Measurements from ENCODE around the gene ALDH6A1. TPM values are rescaled to one million over a fixed set of nuclear protein-coding genes. Genes with fewer than 3 reads are reported as not detected.

The ALDH6A1 gene
- total and polyA plus RNA-seq, 2 of the 13 experiments (the other 11 are each of a cell fraction or from before 2014, with no cell fraction given) = 26.9 to 49.9 TPM

DNA sequence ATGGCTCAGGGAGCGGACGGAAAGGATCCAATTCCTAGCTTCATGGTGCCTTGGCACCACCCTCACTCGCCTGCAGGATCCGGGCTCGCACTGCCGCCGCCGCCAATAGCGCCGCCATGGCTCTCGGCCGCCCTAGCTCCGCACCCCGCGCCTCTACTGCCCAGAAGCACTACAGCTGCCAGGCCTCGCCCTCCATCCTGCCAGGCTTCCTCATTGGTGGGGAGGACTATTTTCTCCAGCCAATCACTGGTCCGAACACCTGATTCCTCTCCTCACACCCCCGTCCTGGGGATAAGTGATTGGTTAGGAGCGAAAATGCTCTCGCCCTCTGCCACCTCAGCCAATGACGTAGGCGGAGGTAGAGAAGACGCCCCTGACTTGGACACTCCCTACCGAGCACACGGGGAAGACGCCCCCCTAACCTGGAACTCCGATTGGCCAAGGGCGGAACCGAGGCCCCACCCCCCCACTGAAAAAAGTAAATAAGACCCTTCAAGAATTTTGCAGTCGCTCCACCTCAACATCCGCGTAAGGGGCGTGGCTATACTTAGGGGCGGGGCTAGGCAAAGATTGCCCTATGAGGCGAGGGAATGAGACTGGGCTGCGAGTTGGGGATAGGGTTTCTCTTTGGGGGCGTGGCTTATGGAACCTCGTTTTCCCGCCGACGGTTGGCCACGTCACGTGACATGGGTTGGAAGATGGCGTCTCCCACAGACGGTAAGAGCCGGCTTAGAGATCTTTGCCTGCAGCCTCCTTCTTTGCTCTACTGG lies at the start of gene ALDH6A1, which contains the start of gene LIN52 (continued):
- TF ChIP-seq MIER3 (CRISPR knock-in tag; IDR thresholded peaks at IDR 0.05; ENCODE audit: borderline replicate concordance) (0 out of 2 replicates have a peak, but pooled peaks have one; percentile 7), MBNL3 (CRISPR knock-in tag; conservative IDR thresholded peaks at IDR 0.05) (no peak), RFXAP (CRISPR knock-in tag; IDR thresholded peaks at IDR 0.05; ENCODE audit: borderline replicate concordance) (peak; percentile 85; the same call in 1 of the 2 replicates), HNRNPL (IDR thresholded peaks at IDR 0.05; ENCODE audit: low read depth, low read length) (0 out of 2 replicates have a peak, but pooled peaks have one; percentile 60), HOXA3 (CRISPR knock-in tag; IDR thresholded peaks at IDR 0.05) (peak; percentile 45), HES4 (CRISPR knock-in tag; IDR thresholded peaks at IDR 0.05; ENCODE audit: borderline replicate concordance) (0 out of 2 replicates have a peak, but pooled peaks have one; percentile 54), CSRNP1 (CRISPR knock-in tag; IDR thresholded peaks at IDR 0.05) (no peak), AGO2 (optimal IDR thresholded peaks at IDR 0.05; ENCODE audit: low read depth, low read length) (peak; percentile 57), NFKB2 (CRISPR knock-in tag; IDR thresholded peaks at IDR 0.05; ENCODE audit: borderline replicate concordance) (0 out of 2 replicates have a peak, but pooled peaks have one; percentile 38), NFYC (CRISPR knock-in tag; IDR thresholded peaks at IDR 0.05) (peak; percentile 94), SP4 (CRISPR knock-in tag; IDR thresholded peaks at IDR 0.05) (peak; percentile 95), GABPA (IDR thresholded peaks at IDR 0.05; ENCODE audit: low read depth, low read length) (no peak), GABPA (CRISPR knock-in tag; IDR thresholded peaks at IDR 0.05; ENCODE audit: low read depth) (peak; percentile 39), EP300 (IDR thresholded peaks at IDR 0.05; ENCODE audit: low read depth in 2 of 2, low read length in 2 of 2) (peak in 1 of 2 experiments; percentile 3; a peak in 1 of 4 replicates), EP300 (CRISPR knock-in tag; IDR thresholded peaks at IDR 0.05; ENCODE audit: borderline replicate concordance) (no peak), ZMYM2 (CRISPR knock-in tag; IDR thresholded peaks at IDR 0.05) (no peak), ZHX1 (CRISPR knock-in tag; IDR thresholded peaks at IDR 0.05; ENCODE audit: low read depth) (peak; percentile 58; the same call in 1 of the 2 replicates), JUNB (CRISPR knock-in tag; IDR thresholded peaks at IDR 0.05; ENCODE audit: borderline replicate concordance) (no peak), KDM2A (CRISPR knock-in tag; IDR thresholded peaks at IDR 0.05; ENCODE audit: borderline replicate concordance, low read depth) (peak; percentile 61; the same call in 1 of the 2 replicates), DMAP1 (CRISPR knock-in tag; IDR thresholded peaks at IDR 0.05) (peak; percentile 57; the same call in 1 of the 2 replicates), ZNF547 (CRISPR knock-in tag; IDR thresholded peaks at IDR 0.05) (0 out of 2 replicates have a peak, but pooled peaks have one; percentile 48), KDM4B (CRISPR knock-in tag; IDR thresholded peaks at IDR 0.05) (no peak; the same call in 1 of the 2 replicates), RFX5 (IDR thresholded peaks at IDR 0.05; ENCODE audit: low read depth, low read length) (peak; percentile 86)
- TF ChIP-seq, protein P1, sequence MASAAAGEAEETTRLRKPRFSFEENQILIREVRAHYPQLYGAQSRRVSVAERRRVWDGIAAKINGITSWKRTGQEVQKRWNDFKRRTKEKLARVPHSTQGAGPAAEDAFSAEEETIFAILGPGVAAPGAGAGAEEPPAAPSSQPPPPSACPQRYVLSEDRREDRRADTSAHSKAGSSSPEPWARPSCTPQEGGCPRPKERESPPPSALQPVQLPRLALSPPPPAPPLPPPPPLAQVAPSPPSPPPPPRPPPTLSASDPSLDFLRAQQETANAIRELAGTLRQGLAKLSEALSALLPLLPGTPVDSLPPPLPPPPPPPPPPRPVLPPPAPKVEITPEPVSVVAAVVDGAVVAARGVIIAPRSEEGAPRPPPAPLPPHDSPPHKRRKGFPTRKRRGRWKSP (CRISPR knock-in tag; IDR thresholded peaks at IDR 0.05) = peak; percentile 57; the same call in 1 of the 2 replicates

Data from HepG2 (cell line).